Fibroblast of mammary gland (primary cell): Measurements from ENCODE around the gene B4GALT3.

Experiments used
- DNase-seq: peaks from one replicate; pipeline ENCODE4 v3.0.0-alpha.2; 2010; ENCODE audit warnings: low read depth
- H3K4me3 ChIP-seq: 2 replicates; pipeline ENCODE4 v1.5.1; 2011; ENCODE audit warnings: low read depth, mild to moderate bottlenecking, low read length, moderate library complexity; ENCODE audit not compliant: control insufficient read depth
- CTCF ChIP-seq: conservative IDR thresholded peaks from 2 replicates; pipeline ENCODE4 v1.5.1; 2011; ENCODE audit warnings: low read depth, low read length, inconsistent platforms; ENCODE audit not compliant: control insufficient read depth, insufficient read depth

The B4GALT3 gene

GRCh38 chr1:161130266-161130665 lies 47.0 kb downstream of the B4GALT3 start:
- no peak overlapping the region for H3K4me3 ChIP-seq
- no peak for TF ChIP-seq CTCF
- DNase-seq: no peak

- DNase-seq: no peak
- H3K4me3 ChIP-seq: no peak overlapping the region
- no peak for TF ChIP-seq CTCF
Observed at GRCh38 chr1:161128591-161129420, 48.5 kb downstream of the B4GALT3 start.

- H3K4me3 ChIP-seq: no peak overlapping the region
- no peak for DNase-seq
Observed at GRCh38 chr1:161127649-161128048, 49.7 kb downstream of the B4GALT3 start.

GRCh38 chr1:161122967-161123366 lies 54.3 kb downstream of the B4GALT3 start:
- no peak overlapping the region for H3K4me3 ChIP-seq
- TF ChIP-seq CTCF: no peak
- DNase-seq: no peak

More at GRCh38 chr1:161127649-161128048, 49.7 kb downstream of the B4GALT3 start:
- no peak for TF ChIP-seq CTCF

- DNase-seq: no peak
- no peak for TF ChIP-seq CTCF
- no peak overlapping the region for H3K4me3 ChIP-seq
Observed at GRCh38 chr1:161121834-161122233, 55.5 kb downstream of the B4GALT3 start.
